K562 (cell line): ENCODE measurements around the gene PODN. TPM values are rescaled to one million over a fixed set of nuclear protein-coding genes. Genes with fewer than 3 reads are reported as not detected.

Source experiments
- ATAC-seq: fragments of 200-7000 bp; cut with Tn5 transposase; 3 replicates; pipeline ENCODE4 v1.9.1; 2020; ENCODE audit warnings: moderate library complexity
- BruUV-seq: library from RNA; stranded (reverse); fragments of 400-500 nt; replicated peaks from 2 replicates; lab custom pipeline; 2021; lab: Mats Ljungman, UMichigan
- CTCF ChIA-PET: fragments of 300-600 bp; formaldehyde crosslinking; extraction: SDS; loops from one replicate; lab custom pipeline; 2021; ENCODE audit warnings: low intra/inter-chr PET ratio; lab: Yijun Ruan, JAX
- POLR2A ChIA-PET: fragments of 300-600, 350-650 bp; sonication (Branson Sonifier 250); formaldehyde crosslinking; extraction: SDS; loops from one replicate; lab custom pipeline; 2021; ENCODE audit warnings: antibody characterized with exemption, inconsistent platforms; lab: Yijun Ruan, JAX
- DNase-seq, 4 experiments: peaks; one replicate each; pipeline versions ENCODE4 v3.0.0 to v3.0.0-alpha.2; 2011 to 2018; ENCODE audit warnings: low spot score in 3 of 4, mixed read lengths in 3 of 4; ENCODE audit errors: extremely low read depth in 1 of 4
- FAIRE-seq: peaks from 2 replicates; lab custom pipeline; 2011; peaks lifted over from hg19 to GRCh38; lab: Jason Lieb, UNC
- H2AFZ ChIP-seq: 2 replicates; pipeline ENCODE4 v1.6.0; 2011; ENCODE audit warnings: low read depth, low read length, control low read depth, inconsistent platforms
- H3K27ac ChIP-seq: fragments of 200-600 bp; 3 replicates; pipeline ENCODE4 v1.8.0; 2011; ENCODE audit warnings: low read depth, mild to moderate bottlenecking, control low read depth, inconsistent platforms, low read length, moderate library complexity, mixed read lengths; ENCODE audit errors: extremely low read depth
- H3K27me3 ChIP-seq, 2 experiments: fragments of 300-600 bp in 1 of 2; 2 replicates in 1 of 2; 3 replicates in 1 of 2; pipeline versions ENCODE4 v1.6.0 to v1.8.0; 2011; ENCODE audit warnings: inconsistent platforms in 2 of 2, low read length in 2 of 2, mild to moderate bottlenecking in 1 of 2, mixed read lengths in 1 of 2, moderate library complexity in 1 of 2; ENCODE audit not compliant: control insufficient read depth in 2 of 2, insufficient read depth in 2 of 2
- H3K36me3 ChIP-seq: fragments of 300-600 bp; 3 replicates; pipeline ENCODE4 v1.8.0; 2011; ENCODE audit warnings: mild to moderate bottlenecking, low read length, inconsistent platforms; ENCODE audit not compliant: control insufficient read depth, insufficient read depth
- H3K4me1 ChIP-seq, 2 experiments: fragments of 200-600 bp in 1 of 2; replicated peaks in 1 of 2; 2 replicates in 1 of 2; 3 replicates in 1 of 2; pipeline versions ENCODE4 v1.5.1 to v1.8.0; 2011; ENCODE audit warnings: inconsistent platforms in 2 of 2, low read length in 2 of 2, mild to moderate bottlenecking in 1 of 2, mixed read lengths in 1 of 2, moderate library complexity in 1 of 2; ENCODE audit not compliant: control insufficient read depth in 2 of 2, insufficient read depth in 2 of 2
- H3K4me2 ChIP-seq: 2 replicates; pipeline ENCODE4 v1.6.1; 2011; ENCODE audit warnings: low read length, control low read depth, inconsistent platforms, mixed read lengths; ENCODE audit not compliant: insufficient read depth
- H3K4me3 ChIP-seq: fragments of 200-600 bp; sonication (generic), shearing (Covaris generic); 2 replicates; pipeline ENCODE4 v1.5.1; 2016; ENCODE audit warnings: control low read depth, inconsistent platforms
- H3K79me2 ChIP-seq: fragments of 200-600 bp; 3 replicates; pipeline ENCODE4 v1.8.0; 2011; ENCODE audit warnings: low read length, inconsistent platforms; ENCODE audit not compliant: control insufficient read depth, insufficient read depth
- H3K9ac ChIP-seq, 2 experiments: 2 replicates each; pipeline versions ENCODE4 v1.6.0 to v1.6.1; 2011; ENCODE audit warnings: low read depth in 2 of 2, low read length in 2 of 2, control low read depth in 1 of 2, inconsistent platforms in 1 of 2, mild to moderate bottlenecking in 1 of 2, mixed read lengths in 1 of 2; ENCODE audit not compliant: insufficient read depth in 1 of 2
- H3K9me1 ChIP-seq: one replicate; pipeline ENCODE4 v1.6.0; 2011; ENCODE audit warnings: inconsistent platforms, mild to moderate bottlenecking, low read length, moderate library complexity; ENCODE audit not compliant: control insufficient read depth, insufficient read depth
- H3K9me3 ChIP-seq: replicated peaks from 2 replicates; pipeline ENCODE4 v1.5.1; 2011; ENCODE audit warnings: low read depth, low read length, inconsistent platforms; ENCODE audit not compliant: control insufficient read depth, insufficient read depth
- H4K20me1 ChIP-seq: replicated peaks from 2 replicates; pipeline ENCODE4 v1.6.1; 2011; ENCODE audit warnings: low read length, inconsistent platforms, mixed read lengths; ENCODE audit not compliant: control insufficient read depth, insufficient read depth
- ARID1B ChIP-seq: fragments of 450-650 bp; IDR thresholded peaks from 2 replicates; pipeline ENCODE4 v1.6.1; 2016; ENCODE audit warnings: antibody characterized with exemption, mild to moderate bottlenecking, inconsistent platforms
- BRF1 ChIP-seq: IDR thresholded peaks from 3 replicates; pipeline ENCODE4 v1.6.1; 2011; ENCODE audit warnings: borderline replicate concordance, mild to moderate bottlenecking; ENCODE audit not compliant: insufficient read length; ENCODE audit errors: extremely low read depth
- E2F6 ChIP-seq, 2 experiments: IDR thresholded peaks; 2 replicates each; pipeline ENCODE4 v1.6.1; 2011; ENCODE audit warnings: borderline replicate concordance in 1 of 2, control low read depth in 1 of 2, low read depth in 1 of 2, low read length in 1 of 2, mild to moderate bottlenecking in 1 of 2, mixed read lengths in 1 of 2, moderate library complexity in 1 of 2; ENCODE audit not compliant: insufficient read depth in 1 of 2, insufficient read length in 1 of 2, poor library complexity in 1 of 2, severe bottlenecking in 1 of 2; ENCODE audit errors: extremely low read depth in 1 of 2
- NFE2 ChIP-seq: IDR thresholded peaks from 2 replicates; pipeline ENCODE4 v1.6.1; 2014; ENCODE audit warnings: antibody characterized with exemption, low read depth
- NR0B1 ChIP-seq: fragments of 450-650 bp; IDR thresholded peaks from one replicate; pipeline ENCODE4 v1.6.1; 2018; ENCODE audit warnings: mild to moderate bottlenecking, moderate library complexity; ENCODE audit not compliant: partially characterized antibody
- NRF1 ChIP-seq, 2 experiments: fragments of 450-650 bp; IDR thresholded peaks in 1 of 2; conservative IDR thresholded peaks in 1 of 2; 2 replicates each; pipeline ENCODE4 v1.6.1; 2014; ENCODE audit warnings: mild to moderate bottlenecking in 2 of 2
- SRSF1 ChIP-seq: fragments of 200-400 bp; formaldehyde crosslinking; IDR thresholded peaks from 2 replicates; pipeline ENCODE4 v1.6.1; 2017; ENCODE audit warnings: mild to moderate bottlenecking, low read depth, low read length, moderate library complexity
- TCF7 ChIP-seq: sonication (generic); IDR thresholded peaks from 2 replicates; pipeline ENCODE4 v1.6.1; 2016; ENCODE audit warnings: antibody characterized with exemption, borderline replicate concordance
- WGBS: fragments of 100-300 bp; shearing (Covaris generic); methylation state at CpG from one replicate; pipeline ENCODE4 v1.1.6; 2016; ENCODE audit warnings: low coverage, mixed read lengths; ENCODE audit not compliant: insufficient coverage; ENCODE audit errors: missing lambda C conversion rate; 5-methylcytosine and 5-hydroxymethylcytosine counted together
- in situ Hi-C: fragments of 300-500 bp; cut with MboI; formaldehyde crosslinking; loops from 4 replicates; pipeline ENCODE4 v1.15.0; 2018; ENCODE audit warnings: inconsistent platforms, mixed read lengths
- intact Hi-C: fragments of 100-400 bp; cut with micrococcal nuclease; formaldehyde crosslinking; loops from 2 replicates; pipeline ENCODE4 v1.14.2; 2022
- polyA plus RNA-seq, 8 experiments: library from polyadenylated mRNA; depleted of rRNA in 4 of 8; stranded (reverse) in 5 of 8; unstranded in 3 of 8; fragments of >200 nt; fragmentation: Nextera tagmentation in 2 of 8; fragmentation: Illumina TruSeq in 1 of 8; extraction: Ambion mirVana in 2 of 8; extraction: Trizol in 1 of 8; gene quantifications; 2 replicates each; pipeline versions ENCODE4 v1.2.1 to v1.2.3, GENCODE V29; 2011 to 2014; ENCODE audit warnings: inconsistent platforms in 1 of 8, missing spikeins in 1 of 8
- total RNA-seq, 7 experiments: library from RNA; depleted of rRNA in 6 of 7; stranded (reverse); fragments of >200 nt in 6 of 7; fragmentation: Illumina TruSeq in 2 of 7; extraction: Trizol in 2 of 7; gene quantifications; 2 replicates each; pipeline versions ENCODE4 v1.2.1 to v1.2.3, GENCODE V29; 2011 to 2021; ENCODE audit warnings: low replicate concordance in 1 of 7
- TF ChIP-seq, protein P1 (sequence below), 2 experiments: IDR thresholded peaks; 2 replicates each; pipeline ENCODE4 v1.6.1; 2012; ENCODE audit warnings: improper control_type of control experiment in 2 of 2, low read depth in 2 of 2, low read length in 2 of 2, borderline replicate concordance in 1 of 2
- TF ChIP-seq, protein P2 (sequence below): fragments of 450-650 bp; formaldehyde crosslinking; IDR thresholded peaks from 2 replicates; pipeline ENCODE4 v1.4.0; 2020; ENCODE audit warnings: mild to moderate bottlenecking

PODN gene
- total and polyA plus RNA-seq, 9 of the 15 experiments (the other 6 are each of a cell fraction or from before 2014, with no cell fraction given), result not detected

- in situ Hi-C loops (no loop called here), intact Hi-C loops (loop anchor here (2.0 kb wide), 1 partner anchor 55 kb away; no protein-coding TSS in a partner anchor)
- no peak for FAIRE-seq
- Histone ChIP-seq H3K9ac (0 out of 4 replicates have a peak overlapping the region, but pooled peaks of 1 of the 2 experiments have one; percentile 38), H2AFZ (no peak overlapping the region), H3K79me2 (no peaks in the 10 kb centered on the region), H3K36me3 (no peaks in the 10 kb centered on the region), H3K27ac (no peak overlapping the region), H3K4me1 (peaks cover 0 to 8% of the 10 kb centered on the region in 2 experiments; a peak in 3 of 5 replicates), H3K4me2 (no peak overlapping the region), H4K20me1 (no peaks in the 10 kb centered on the region; the same call in 1 of the 2 replicates), H3K9me3 (no peaks in the 10 kb centered on the region)
- peak; percentile 25; the same call in 1 of the 3 replicates for ATAC-seq
- no TSS peak for BruUV-seq
- CTCF ChIA-PET, result no interaction called here
- no peak for DNase-seq
- POLR2A ChIA-PET, result no interaction called here
- no peak for TF ChIP-seq NRF1 (conservative IDR thresholded peaks at IDR 0.05 in 1 of 2, IDR thresholded peaks at IDR 0.05 in 1 of 2)
- TF ChIP-seq NFE2, result no peak
- TF ChIP-seq, protein P1, sequence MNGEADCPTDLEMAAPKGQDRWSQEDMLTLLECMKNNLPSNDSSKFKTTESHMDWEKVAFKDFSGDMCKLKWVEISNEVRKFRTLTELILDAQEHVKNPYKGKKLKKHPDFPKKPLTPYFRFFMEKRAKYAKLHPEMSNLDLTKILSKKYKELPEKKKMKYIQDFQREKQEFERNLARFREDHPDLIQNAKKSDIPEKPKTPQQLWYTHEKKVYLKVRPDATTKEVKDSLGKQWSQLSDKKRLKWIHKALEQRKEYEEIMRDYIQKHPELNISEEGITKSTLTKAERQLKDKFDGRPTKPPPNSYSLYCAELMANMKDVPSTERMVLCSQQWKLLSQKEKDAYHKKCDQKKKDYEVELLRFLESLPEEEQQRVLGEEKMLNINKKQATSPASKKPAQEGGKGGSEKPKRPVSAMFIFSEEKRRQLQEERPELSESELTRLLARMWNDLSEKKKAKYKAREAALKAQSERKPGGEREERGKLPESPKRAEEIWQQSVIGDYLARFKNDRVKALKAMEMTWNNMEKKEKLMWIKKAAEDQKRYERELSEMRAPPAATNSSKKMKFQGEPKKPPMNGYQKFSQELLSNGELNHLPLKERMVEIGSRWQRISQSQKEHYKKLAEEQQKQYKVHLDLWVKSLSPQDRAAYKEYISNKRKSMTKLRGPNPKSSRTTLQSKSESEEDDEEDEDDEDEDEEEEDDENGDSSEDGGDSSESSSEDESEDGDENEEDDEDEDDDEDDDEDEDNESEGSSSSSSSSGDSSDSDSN (IDR thresholded peaks at IDR 0.05; ENCODE audit: borderline replicate concordance in 1 of 2, low read depth in 2 of 2, low read length in 2 of 2), result no peak
- no peak for TF ChIP-seq ARID1B
- TF ChIP-seq, protein P2, sequence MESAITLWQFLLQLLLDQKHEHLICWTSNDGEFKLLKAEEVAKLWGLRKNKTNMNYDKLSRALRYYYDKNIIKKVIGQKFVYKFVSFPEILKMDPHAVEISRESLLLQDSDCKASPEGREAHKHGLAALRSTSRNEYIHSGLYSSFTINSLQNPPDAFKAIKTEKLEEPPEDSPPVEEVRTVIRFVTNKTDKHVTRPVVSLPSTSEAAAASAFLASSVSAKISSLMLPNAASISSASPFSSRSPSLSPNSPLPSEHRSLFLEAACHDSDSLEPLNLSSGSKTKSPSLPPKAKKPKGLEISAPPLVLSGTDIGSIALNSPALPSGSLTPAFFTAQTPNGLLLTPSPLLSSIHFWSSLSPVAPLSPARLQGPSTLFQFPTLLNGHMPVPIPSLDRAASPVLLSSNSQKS (CRISPR knock-in tag), result no peak
- TF ChIP-seq NR0B1, result no peak
- TF ChIP-seq BRF1, result no peak
- TF ChIP-seq SRSF1, result no peak
- TF ChIP-seq E2F6 (IDR thresholded peaks at IDR 0.05; ENCODE audit: borderline replicate concordance in 1 of 2, extremely low read depth in 1 of 2, insufficient read depth in 1 of 2, insufficient read length in 1 of 2, low read depth in 1 of 2, low read length in 1 of 2, poor library complexity in 1 of 2, severe bottlenecking in 1 of 2), result no peak
- no peak for TF ChIP-seq TCF7
- TF ChIP-seq, all 486 proteins: peak for 0
- Histone ChIP-seq H3K9me1 (no peaks in the 10 kb centered on the region), H3K4me3 (no peak overlapping the region), H3K27me3 (peaks cover 36 to 59% of the 10 kb centered on the region in 2 experiments)
- WGBS, result 14% methylated on average over 5 of the region's 5 CpGs
Measured at GRCh38 chr1:53127546-53127945, 65.5 kb downstream of the PODN start.
